Type B pancreatic cell (in vitro differentiated cells): ENCODE results near the gene ZNF544. TPM values are rescaled to one million over a fixed set of nuclear protein-coding genes. Genes with fewer than 3 reads are reported as not detected.
"Not testable (repeated sequence)": the region's sequence is repeated elsewhere in the genome, so short reads cannot be mapped to it uniquely, and the experiment has no call there.

Source experiments
- DNase-seq: peaks from one replicate; pipeline ENCODE4 v3.0.0; 2021; ENCODE audit warnings: mixed read lengths; ENCODE audit not compliant: unreplicated experiment; ENCODE audit errors: extremely low spot score
- H3K27ac Mint-ChIP-seq: 2 replicates; pipeline ENCODE4 v1.8.0; 2021; ENCODE audit warnings: mild to moderate bottlenecking, mixed read lengths
- H3K27me3 Mint-ChIP-seq: 2 replicates; pipeline ENCODE4 v1.8.0; 2021; ENCODE audit warnings: mixed read lengths
- H3K36me3 Mint-ChIP-seq: 2 replicates; pipeline ENCODE4 v1.8.0; 2021; ENCODE audit warnings: mixed read lengths
- H3K4me1 Mint-ChIP-seq: one replicate; pipeline ENCODE4 v1.8.0; 2021; ENCODE audit warnings: mixed read lengths; ENCODE audit not compliant: unreplicated experiment
- H3K4me3 Mint-ChIP-seq: 2 replicates; pipeline ENCODE4 v1.8.0; 2021; ENCODE audit warnings: mild to moderate bottlenecking, mixed read lengths
- H3K9me3 Mint-ChIP-seq: 2 replicates; pipeline ENCODE4 v1.8.0; 2021; ENCODE audit warnings: mixed read lengths
- total RNA-seq: library from RNA; stranded (reverse); gene quantifications from 2 replicates; pipeline ENCODE4 v1.2.1, GENCODE V29; 2021; ENCODE audit warnings: low replicate concordance
- TF ChIP-seq, protein P1 (sequence below): fragments of 200-600 bp; sonication (generic); conservative IDR thresholded peaks from 2 replicates; pipeline ENCODE4 v1.5.0; 2021; ENCODE audit warnings: antibody characterized with exemption, mild to moderate bottlenecking

The ZNF544 gene
- total RNA-seq, 1 donor from 2014 or later = 52.0 TPM

DNA sequence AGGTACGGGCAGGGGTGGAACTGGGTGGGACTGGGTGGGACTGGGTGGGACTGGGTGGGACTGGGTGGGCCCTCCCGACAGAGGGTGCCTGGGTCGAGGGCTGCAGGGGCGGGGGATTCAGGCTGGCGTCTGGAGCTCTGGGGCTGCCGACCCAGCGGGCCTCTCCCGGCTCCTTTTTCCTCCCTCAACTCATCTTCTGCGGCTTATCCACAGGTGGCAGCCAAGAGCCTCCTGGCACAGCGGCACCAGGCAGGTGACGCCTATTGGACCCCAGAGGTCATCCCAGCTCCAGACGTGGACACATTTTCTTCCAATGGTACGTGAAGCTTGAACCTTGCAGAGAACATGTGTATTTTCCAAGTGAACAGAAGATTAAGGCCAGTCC lies 533 bp downstream of the ZNF544 start:
- TF ChIP-seq, protein P1, sequence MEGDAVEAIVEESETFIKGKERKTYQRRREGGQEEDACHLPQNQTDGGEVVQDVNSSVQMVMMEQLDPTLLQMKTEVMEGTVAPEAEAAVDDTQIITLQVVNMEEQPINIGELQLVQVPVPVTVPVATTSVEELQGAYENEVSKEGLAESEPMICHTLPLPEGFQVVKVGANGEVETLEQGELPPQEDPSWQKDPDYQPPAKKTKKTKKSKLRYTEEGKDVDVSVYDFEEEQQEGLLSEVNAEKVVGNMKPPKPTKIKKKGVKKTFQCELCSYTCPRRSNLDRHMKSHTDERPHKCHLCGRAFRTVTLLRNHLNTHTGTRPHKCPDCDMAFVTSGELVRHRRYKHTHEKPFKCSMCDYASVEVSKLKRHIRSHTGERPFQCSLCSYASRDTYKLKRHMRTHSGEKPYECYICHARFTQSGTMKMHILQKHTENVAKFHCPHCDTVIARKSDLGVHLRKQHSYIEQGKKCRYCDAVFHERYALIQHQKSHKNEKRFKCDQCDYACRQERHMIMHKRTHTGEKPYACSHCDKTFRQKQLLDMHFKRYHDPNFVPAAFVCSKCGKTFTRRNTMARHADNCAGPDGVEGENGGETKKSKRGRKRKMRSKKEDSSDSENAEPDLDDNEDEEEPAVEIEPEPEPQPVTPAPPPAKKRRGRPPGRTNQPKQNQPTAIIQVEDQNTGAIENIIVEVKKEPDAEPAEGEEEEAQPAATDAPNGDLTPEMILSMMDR = no peak
- peak overlapping the region; percentile 96 for H3K4me3 Mint-ChIP-seq
- H3K4me1 Mint-ChIP-seq = peaks cover 8% of the 10 kb centered on the region
- H3K27ac Mint-ChIP-seq = peak overlapping the region; percentile 18
- no peaks in the 10 kb centered on the region for H3K27me3 Mint-ChIP-seq
- peaks cover 23% of the 10 kb centered on the region for H3K9me3 Mint-ChIP-seq
- DNase-seq = no peak
- peaks cover 53% of the 10 kb centered on the region for H3K36me3 Mint-ChIP-seq

- no peak for DNase-seq
- TF ChIP-seq, protein P1 = no peak
- Mint-ChIP-seq H3K36me3 (peaks cover 79% of the 10 kb centered on the region), H3K9me3 (peaks cover 14% of the 10 kb centered on the region), H3K27me3 (no peaks in the 10 kb centered on the region), H3K4me3 (no peak overlapping the region), H3K4me1 (no peaks in the 10 kb centered on the region), H3K27ac (no peak overlapping the region)
Measured at GRCh38 chr19:58237324-58237723, 8.6 kb downstream of the ZNF544 start.

GRCh38 chr19:58243351-58243750 lies 14.6 kb downstream of the ZNF544 start:
- H3K36me3 Mint-ChIP-seq = peaks cover 85% of the 10 kb centered on the region
- H3K4me1 Mint-ChIP-seq = no peaks in the 10 kb centered on the region
- H3K4me3 Mint-ChIP-seq = no peak overlapping the region
- H3K27me3 Mint-ChIP-seq = no peaks in the 10 kb centered on the region
- TF ChIP-seq, protein P1 = no peak
- peaks cover 10% of the 10 kb centered on the region for H3K9me3 Mint-ChIP-seq
- no peak overlapping the region for H3K27ac Mint-ChIP-seq
- DNase-seq = no peak

- H3K36me3 Mint-ChIP-seq = peaks cover 81% of the 10 kb centered on the region
- H3K4me1 Mint-ChIP-seq = no peaks in the 10 kb centered on the region
- no peak overlapping the region for H3K4me3 Mint-ChIP-seq
- H3K27ac Mint-ChIP-seq = no peak overlapping the region
- TF ChIP-seq, protein P1 = no peak
- H3K9me3 Mint-ChIP-seq = peaks cover 7% of the 10 kb centered on the region
- no peaks in the 10 kb centered on the region for H3K27me3 Mint-ChIP-seq
- DNase-seq = no peak
Measured at GRCh38 chr19:58248886-58249285, 20.2 kb downstream of the ZNF544 start.

DNA sequence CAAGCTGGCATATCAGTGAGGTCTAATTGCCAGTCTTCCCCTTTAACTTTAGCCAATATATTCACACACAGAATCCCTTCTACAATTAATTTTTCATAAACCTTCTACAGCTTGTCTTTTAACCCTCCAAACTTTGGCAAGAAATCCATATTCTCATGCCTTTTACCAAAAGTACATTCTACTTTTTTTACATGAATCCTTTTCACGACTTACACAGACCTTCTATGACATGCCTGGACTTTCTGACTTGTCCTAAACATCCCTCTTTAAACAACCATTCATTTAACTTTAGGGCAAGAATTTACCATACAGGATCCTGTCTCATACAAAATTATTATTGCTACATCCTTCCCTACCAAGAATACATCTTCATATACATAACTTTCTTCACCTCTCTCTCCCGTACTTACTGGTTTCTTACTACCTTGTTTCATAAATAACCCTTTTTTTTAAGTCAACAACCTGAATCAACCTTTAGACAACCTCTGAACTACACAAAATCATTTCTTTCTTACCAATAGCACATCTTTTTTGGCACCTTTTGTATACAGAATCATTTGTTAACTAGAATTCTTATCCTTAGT lies 23.5 kb downstream of the ZNF544 start:
- no peaks in the 10 kb centered on the region for H3K4me1 Mint-ChIP-seq
- peaks cover 82% of the 10 kb centered on the region for H3K36me3 Mint-ChIP-seq
- no peak overlapping the region for H3K27ac Mint-ChIP-seq
- H3K9me3 Mint-ChIP-seq = peaks cover 19% of the 10 kb centered on the region
- H3K4me3 Mint-ChIP-seq = no peak overlapping the region
- no peaks in the 10 kb centered on the region for H3K27me3 Mint-ChIP-seq
- no peak for DNase-seq
- TF ChIP-seq, protein P1 = no peak

GRCh38 chr19:58258259-58258658 lies 29.5 kb downstream of the ZNF544 start:
- not testable (repeated sequence) for DNase-seq, H3K4me1 Mint-ChIP-seq, H3K27me3 Mint-ChIP-seq, H3K4me3 Mint-ChIP-seq, H3K27ac Mint-ChIP-seq
- H3K9me3 Mint-ChIP-seq = peaks cover 35% of the 10 kb centered on the region
- H3K36me3 Mint-ChIP-seq = peaks cover 84% of the 10 kb centered on the region
